Raji (cell line): ENCODE data around the gene MS4A6A.

Experiments
- POLR2A ChIP-seq: IDR thresholded peaks from 2 replicates; pipeline ENCODE4 v1.6.1; 2011; ENCODE audit warnings: low read depth, low read length, control low read depth; ENCODE audit not compliant: insufficient read depth

Gene MS4A6A

DNA sequence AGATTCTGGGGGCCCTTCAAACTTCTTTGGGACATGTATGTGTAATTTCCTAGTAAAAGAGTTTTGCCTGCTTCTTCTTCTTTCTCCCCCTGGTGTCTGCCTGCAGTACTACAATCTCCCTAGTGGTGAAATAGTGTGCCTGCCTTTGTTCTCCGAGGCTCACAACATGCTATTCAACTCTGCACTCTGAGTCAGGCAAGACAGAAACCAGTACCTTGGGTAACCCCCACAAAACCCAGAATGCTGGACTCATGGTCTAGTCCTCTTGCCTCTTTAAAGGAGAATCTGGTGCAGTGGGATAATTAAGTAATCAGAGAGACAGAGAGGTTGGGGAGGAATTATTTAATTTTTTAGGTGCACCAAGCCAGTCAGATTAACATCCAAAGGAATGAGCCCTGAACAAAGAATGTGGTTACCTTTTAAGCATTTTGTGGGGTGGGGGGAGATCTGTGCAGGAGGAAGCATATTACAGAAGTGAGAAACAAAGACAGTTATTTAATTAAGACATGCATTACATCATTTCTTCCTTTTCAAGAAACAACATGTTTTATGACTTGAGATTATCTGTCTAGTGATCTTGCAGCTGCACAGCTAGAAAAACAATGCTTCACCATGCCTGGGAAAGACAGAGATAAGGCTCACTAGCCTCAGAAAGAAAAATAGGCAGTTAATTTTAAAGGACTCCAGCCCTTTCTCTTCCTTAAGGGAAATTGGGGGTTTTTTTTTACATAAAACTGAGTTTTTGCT, 11.0 kb upstream of the MS4A6A start:
- TF ChIP-seq POLR2A: no peak

DNA sequence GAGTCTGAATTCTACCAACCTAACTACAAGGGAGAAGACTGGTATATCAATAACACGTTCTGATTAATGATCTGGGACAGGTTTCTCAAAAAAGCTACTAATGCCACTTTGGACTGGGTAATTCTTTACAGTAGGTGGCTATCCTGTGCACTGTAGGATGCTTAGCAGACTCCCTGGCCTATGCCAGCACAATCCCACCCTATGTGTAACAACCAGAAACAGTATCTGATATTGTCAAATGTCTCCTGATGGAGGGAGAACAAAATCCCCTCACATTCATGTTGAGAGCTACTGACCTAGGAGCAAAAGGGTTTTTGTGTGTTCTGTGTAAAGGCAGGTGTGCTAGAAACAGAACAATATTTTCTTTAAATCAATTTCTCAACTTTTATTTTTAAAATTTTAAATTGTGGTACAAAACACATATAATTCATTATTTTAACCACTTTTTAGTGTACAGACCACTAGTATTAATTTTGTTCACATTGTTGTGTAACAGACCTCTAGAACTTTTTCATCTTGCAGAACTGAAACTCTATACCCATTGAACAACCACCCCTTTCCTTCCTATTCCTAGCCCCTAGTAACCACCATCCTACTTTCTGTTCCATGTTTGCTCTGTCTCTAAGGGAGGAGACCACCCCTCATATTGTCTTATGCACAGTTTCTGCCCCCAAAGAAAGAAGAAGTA, 2.1 kb upstream of the MS4A6A start:
- TF ChIP-seq POLR2A: no peak

- TF ChIP-seq POLR2A: no peak
These were observed 815 bp upstream of the MS4A6A start for GRCh38 chr11:60183591-60184205.

DNA sequence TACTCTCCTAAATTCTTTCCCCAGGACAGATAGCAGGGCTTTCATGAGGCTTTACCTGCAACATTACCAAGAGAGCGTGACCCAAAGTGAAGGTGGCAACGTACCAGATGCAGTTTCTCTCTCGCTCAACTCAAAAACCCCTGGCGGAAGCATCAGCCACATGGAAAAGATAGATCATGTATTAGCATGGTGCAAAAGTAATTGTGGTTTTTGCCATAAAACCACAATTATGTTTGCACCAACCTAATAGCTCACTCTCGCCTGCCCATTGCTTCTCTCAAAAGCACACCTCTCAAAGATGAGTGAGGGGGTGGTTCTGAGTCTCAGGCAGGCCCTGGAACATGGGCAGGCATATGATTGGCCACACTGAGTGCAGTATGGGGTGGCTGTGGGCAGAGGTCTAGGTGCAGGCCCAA, 7.0 kb downstream of the MS4A6A start:
- no peak for TF ChIP-seq POLR2A

DNA sequence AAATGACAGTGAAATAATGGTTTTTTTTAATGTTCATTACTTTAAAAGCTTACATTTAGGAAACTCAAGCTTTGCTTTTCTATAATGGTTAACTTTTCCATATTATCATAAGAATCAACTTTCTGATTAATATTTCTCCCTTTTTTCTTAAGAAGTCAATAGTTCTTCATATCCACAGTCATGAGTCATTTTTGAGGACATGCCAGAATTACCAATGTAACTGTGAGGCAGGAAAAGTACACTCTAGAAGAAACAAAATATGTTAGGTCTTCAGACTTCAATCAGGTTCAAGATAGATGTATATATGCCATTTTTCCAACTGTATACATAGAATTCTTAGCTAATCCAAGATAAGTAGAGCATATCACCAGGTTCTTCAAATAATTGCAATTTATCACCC, 10.9 kb downstream of the MS4A6A start:
- no peak for TF ChIP-seq POLR2A

DNA sequence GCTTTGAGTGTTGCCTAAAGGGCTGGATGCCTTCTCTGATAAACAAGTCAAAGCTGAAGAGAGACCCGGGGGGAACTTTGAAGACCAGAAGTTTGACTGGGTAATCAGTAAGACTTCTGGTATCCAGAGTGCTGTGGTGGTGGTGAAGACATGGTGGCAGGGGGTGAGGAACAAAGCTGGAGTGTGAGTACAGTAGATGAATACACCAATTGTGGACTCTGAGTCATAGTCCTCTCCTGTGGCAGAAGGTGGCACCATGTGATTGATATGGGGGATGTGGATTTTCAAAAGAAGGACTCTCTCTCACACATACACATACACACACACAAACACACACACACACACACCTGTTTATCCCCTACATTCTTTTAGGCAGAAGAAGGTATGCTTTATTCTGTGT, 12.3 kb downstream of the MS4A6A start:
- no peak for TF ChIP-seq POLR2A

DNA sequence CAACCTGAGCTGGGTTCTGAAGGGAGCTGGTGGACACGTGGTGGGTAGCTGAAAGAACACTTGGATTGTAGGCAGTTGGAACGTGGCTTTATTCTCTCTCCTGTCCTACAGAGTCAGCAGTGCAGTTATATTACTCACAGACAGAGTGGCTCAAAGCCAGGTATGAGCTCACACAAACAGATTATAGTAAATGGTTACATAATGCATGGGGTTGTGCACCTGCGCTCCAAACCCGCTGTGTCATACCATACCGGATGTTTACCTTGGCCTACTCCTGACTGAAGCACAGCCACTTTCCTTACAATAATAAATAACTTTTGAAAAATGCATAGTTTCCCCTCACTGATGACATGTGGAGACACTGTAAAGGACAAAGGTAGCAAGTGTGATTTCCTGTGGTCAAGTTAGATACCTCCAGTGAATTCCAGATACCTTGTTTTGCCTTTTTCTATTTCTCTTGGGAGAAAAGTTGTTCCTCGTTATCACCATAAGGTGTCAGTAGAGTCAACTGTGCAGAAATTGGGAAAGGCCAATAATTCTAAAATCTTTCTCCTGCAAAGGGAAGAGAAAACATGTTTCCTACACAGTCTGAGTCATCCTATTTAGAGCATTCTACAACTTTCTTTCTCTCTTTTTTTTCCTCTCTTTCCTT, 13.5 kb downstream of the MS4A6A start:
- no peak for TF ChIP-seq POLR2A

- TF ChIP-seq POLR2A: no peak
These were observed 14.6 kb downstream of the MS4A6A start for GRCh38 chr11:60168306-60168705.

DNA sequence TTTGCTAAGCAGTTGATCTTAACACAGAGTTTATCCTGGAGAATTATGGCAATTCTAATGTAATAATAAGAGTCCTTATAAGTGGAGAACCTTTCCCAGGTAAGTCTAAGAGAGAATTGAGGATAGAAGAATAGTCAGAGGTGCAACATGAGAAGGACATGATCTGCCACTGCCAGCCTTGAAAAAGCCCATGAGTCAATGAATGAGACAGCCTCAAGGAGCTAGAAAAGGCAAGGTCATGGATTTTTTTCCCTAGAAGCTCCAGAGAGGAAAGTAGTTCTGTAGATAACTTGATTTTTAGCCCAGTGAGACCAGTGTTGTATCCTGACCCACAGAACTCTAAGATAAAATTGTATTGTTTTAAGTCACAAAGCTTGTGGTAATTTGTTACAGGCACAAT, 16.9 kb downstream of the MS4A6A start:
- no peak for TF ChIP-seq POLR2A

- no peak for TF ChIP-seq POLR2A
These were observed 17.3 kb downstream of the MS4A6A start for GRCh38 chr11:60165538-60165937.

DNA sequence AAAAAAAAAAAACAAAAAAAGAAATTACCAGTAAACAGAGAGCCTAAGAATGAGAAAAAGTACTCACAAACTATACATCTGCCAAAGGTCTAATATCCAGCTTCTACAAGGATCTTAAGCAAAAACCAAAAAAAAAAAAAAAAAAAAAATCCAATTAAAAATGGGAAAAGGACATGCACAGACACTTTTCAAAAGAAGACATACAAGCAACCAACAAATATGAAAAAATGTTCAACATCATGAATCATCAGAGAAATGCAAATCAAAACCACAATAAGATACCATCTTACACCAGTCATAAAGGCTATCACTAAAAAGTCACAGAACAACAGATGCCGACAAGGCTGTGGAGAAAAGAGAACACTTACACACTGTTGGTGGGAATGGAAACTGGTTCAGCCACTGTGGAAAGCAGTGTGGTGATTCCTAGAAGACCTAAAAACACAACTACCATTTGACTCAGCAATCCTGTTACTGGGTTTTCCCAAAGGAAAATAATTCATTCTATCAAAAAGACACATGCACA, 18.3 kb downstream of the MS4A6A start:
- no peak for TF ChIP-seq POLR2A

- TF ChIP-seq POLR2A: no peak
These were observed 21.1 kb downstream of the MS4A6A start for GRCh38 chr11:60161766-60162165.

- TF ChIP-seq POLR2A: no peak
These were observed 21.8 kb downstream of the MS4A6A start for GRCh38 chr11:60161107-60161506.

GRCh38 chr11:60159868-60160267, 23.0 kb downstream of the MS4A6A start:
- no peak for TF ChIP-seq POLR2A

DNA sequence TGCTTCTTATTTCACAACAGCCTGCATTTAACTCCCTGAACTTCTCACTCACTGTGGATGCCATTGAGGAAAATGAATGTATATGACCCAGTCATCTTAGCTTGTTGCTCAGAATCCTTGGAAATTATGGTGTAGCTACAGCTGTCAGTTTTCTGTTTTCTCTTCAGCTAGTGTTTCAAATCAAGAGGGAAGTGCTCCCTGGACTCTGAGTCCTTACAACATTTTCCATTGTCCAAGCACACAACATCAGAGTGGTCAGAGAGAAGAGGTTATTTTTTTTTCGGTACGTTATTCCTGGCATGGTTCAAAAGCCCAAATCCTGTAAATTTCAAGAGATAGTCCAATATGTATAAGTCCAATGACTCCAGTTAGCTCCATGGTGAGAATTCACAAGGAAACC, 23.6 kb downstream of the MS4A6A start:
- no peak for TF ChIP-seq POLR2A
